ENCODE measurements around the gene MRO.
"Not testable (repeated sequence)": the region's sequence is repeated elsewhere in the genome, so short reads cannot be mapped to it uniquely, and the experiment has no call there.

The MRO gene

DNA sequence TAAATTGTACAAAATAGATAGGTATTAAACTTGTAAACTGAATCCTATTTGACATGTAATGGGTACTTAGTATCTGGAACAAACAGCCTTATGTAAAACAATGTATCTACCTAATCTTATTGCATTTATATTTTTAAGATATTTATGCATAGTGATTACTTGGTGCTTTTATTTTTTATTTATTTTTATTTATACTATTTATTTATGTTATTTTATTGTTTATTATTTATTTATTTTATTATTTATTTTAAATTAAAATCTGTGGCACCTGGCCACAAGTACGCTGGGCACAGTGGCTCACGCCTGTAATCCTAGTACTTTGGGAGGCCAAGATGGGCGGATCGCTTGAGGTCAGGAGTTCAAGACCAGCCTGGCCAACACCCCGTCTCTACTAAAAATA, 26.9 kb downstream of the MRO start:
- no peak for DNase-seq (ENCODE audit: low spot score)

DNA sequence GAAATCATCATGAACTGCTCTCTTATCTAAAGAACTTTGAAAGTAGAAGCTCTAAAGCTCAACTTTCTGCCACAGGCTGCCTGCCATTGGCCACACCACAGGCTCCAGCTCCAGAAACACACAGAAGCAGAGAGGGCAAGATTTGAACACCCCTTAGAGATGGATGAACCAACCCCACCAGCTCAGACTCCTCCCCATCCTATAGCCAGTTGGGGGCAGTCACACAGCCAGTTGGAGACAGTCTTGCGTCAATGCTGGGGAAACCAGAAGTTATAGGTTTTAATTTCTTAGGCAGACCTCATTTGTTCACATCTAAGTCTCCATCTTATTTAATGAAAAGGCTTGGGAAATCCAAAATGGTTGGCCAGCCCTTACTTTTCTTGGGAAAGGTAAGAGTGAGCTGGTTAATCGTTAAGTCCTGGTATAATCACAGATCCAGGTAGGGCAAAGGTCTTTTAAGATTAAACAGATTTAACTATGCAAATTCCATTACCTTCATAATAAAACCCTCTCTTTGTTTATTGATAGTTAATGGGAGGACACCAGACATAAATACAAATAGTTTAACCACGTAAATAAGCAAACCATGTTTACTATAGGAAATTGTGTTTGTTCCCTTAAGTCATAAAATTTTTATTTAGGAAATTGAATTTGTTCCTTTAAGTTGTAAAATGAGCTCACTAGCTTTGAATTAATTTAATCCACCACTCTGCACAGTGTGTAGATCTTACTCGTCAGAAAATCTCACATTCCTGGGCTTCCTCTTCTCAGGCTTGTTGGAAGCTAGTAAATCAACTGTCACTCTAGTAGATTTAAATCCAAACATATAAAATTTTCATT, 28.0 kb downstream of the MRO start:
- no peak for DNase-seq (ENCODE audit: low spot score)

DNA sequence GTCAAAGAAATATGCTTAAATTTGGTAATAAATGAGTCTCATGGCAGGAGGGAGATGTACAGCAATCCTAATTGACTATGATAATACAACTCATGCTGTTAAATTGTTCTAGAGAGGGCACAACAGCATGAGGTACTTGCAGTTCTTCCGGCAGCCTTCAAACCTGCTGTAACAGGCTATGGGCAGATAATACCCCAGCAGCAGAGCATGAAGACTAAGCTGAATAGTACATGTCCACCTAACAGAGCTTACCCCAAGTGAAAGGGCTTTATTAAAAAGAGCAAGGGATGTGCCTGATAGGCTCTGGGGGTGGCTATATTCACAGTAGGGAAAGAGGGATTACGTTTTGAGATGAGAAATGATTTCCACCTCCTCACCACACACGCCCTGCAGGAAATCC, 28.9 kb downstream of the MRO start:
- no peak for DNase-seq (ENCODE audit: low spot score)

DNA sequence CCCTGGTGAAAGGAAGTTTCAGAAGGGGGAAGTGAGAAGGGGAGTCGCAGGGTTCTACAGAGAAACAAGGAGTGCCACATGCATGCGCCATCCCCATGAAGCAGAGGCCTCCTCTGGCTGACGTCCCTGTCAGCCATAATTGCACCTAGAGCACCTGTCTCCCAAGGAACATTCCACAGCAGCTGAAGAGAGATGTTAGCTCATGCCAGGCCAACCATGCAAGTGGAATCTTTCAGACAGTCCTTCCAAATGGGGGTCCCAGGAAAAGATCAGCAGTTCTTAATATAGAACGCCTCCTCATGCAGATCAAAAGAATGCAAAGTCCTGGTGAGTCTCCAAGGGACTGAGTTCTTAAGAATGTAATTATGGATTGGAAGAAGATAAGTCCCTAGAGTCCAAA, 29.6 kb downstream of the MRO start:
- no peak for DNase-seq (ENCODE audit: low spot score)

DNA sequence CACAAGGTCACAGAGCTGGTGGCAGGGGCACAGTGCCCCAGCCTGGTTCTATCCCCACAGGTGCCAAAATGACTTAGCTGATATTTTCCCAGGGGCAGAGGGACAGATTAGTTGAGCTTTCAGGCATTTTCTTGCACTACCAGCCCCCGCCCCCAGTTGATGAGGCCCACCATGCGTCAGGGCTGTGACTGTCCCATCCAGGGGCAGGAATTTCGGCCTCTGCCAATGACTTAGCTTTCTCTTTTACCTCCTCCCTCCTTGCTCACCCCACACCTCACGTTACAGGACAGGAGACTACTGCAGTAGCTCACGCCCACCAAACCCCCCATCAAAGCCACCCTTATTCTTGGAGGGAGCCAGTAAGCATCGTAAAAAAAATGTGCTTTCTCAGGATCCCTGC, 31.5 kb downstream of the MRO start:
- DNase-seq (ENCODE audit: low spot score) = no peak

DNA sequence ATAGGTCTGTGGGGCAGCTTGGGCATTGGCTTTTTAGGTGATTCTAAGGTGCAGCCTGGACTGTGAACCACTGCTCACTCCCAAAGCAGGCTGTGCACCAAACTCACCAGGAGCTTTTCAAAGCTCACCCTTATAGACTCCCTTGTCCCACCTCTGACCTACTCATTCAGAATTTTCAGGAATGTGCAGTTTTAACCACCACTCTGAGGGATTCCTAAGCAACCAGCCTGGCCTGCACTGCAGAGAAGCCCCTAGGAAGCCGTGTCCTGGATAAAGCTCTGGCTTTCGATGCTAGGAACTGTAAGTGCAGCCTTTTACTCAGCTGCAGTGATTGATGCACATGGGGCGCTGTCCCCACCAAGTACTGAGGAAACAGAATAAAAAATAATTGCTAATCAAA, 33.0 kb downstream of the MRO start:
- DNase-seq (ENCODE audit: low spot score) = no peak

DNA sequence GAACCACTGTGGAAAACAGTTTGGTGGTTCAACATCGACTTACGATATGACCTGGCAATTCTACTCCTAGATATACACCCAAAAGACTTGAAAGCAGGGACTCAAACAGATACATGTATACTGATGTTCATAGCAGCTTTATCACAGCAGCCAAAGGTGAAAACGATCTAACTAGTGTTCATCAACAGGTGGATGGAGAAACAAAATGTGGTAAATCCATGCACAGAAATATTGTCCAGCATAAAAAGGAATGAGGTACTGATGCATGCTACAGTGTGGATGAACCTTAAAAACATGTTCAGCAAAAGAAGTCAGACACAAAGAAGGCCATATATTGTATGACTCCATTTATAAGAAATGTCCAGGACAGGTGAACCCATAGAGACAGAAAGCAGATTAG, 36.3 kb downstream of the MRO start:
- no peak for DNase-seq (ENCODE audit: low spot score)

DNA sequence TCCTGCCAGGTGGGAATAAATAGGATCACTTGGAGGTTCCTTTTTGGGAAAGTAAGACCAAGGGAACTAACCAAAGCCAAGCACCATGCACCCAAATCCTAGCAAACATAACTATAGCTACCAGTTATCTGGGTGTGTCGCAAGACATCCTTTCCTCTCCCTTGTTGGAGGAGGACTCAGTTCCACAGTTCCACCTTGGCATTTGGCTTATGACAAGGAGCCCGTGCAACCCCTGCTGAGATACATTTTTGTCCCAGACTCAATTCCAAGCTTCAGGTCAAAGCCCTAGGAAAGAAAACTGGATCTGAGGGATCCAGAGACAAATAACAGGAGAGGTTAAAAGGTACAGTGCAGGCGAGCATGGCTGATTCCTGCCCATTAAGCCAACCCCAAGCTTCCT, 40.8 kb downstream of the MRO start:
- not testable (repeated sequence) for DNase-seq (ENCODE audit: low spot score)

DNA sequence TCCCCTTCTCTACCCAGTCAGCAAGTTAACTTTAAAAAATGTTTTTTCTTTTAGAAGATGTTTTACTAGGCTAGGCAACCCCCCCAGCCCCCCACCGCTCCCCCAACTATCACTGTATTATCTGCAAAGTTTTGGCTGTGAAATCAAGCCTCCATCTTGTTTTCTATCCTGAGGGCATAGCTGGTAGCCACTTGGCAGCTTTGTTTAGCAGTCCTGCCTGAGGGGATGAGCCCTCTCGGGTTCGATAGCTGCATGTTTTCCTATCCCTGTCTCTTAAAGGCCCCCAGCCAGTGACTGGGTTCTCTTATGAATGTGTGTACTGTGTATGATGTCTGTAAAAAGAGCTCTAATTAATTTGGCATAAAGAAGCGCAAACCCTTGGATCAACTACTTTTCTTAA, 43.4 kb downstream of the MRO start:
- DNase-seq (ENCODE audit: low spot score) = no peak

DNA sequence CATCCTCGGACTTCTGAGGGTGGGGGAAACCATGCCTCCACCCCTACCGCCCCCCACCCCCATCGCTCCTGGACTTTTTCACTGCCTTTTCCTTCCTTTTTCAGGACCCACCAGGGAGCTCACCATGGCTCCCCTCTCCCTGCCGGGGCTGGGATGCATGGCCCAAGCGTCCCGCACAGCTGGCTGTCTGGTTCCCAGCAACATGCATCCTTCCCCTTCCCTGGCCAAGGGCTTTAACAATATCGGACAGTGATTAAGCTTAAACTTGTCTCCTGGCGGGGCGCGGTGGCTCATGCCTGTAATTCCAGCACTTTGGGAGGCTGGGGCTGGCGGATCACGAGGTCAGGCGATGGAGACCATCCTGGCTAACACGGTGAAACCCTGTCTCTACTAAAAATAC, 44.1 kb downstream of the MRO start:
- DNase-seq (ENCODE audit: low spot score) = no peak

DNA sequence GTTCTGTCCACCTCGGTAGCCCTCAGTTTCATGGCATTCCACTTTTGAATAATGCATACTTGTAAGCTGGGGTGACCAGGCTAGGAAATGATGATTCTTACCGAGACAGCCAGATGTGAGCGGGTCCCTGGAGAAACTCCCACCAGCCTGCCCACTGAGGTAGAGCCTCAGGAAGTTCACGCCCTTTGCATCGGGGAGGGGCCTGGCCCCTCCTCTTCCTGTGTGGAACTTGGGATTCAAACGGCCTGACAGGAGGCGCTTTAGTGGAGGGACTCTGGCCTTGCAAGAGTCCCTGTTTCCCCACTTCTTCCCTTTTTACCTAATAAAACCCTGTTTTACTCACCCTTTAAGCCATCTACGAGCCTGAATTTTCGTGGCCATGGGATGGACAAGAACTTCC, 44.6 kb downstream of the MRO start:
- DNase-seq (ENCODE audit: low spot score) = no peak

DNA sequence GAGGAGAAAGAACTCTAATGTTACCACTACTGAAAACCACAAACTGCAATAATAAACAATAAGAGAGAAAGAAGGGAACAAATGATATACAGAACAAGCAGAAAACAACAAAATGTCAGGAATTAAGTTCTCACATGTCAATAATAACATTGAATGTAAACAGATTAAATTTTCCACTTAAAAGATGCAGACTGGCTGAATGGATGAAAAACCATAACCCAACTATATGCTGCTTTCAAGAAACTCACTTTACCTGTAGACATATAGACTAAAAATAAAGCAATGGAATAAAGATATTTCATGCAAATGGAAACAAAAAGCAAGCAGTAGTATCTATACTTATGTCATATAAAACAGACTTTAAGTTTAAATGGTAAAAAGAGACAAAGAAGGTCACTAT, 50.4 kb downstream of the MRO start:
- no peak for DNase-seq (ENCODE audit: low spot score)

DNA sequence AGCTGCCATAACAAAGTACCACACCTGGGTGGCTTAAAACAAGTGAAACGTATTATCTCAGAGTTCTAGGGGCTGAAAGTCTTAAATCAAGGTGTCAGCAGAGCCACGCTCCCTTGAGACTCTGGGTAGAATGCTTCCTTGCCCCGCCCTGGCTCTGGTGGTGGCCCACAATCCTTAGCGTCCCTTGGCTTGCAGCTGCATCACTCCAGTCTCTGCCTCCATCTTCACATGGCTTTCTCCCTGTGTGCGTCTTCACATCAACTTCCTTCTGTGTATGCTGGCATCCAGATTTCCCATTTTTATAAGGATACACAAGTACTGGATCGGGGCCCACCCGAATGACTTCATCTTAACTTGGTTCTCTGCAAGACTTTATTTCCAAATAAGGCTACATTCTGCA, 62.5 kb downstream of the MRO start:
- no peak for DNase-seq (ENCODE audit: low spot score)

DNA sequence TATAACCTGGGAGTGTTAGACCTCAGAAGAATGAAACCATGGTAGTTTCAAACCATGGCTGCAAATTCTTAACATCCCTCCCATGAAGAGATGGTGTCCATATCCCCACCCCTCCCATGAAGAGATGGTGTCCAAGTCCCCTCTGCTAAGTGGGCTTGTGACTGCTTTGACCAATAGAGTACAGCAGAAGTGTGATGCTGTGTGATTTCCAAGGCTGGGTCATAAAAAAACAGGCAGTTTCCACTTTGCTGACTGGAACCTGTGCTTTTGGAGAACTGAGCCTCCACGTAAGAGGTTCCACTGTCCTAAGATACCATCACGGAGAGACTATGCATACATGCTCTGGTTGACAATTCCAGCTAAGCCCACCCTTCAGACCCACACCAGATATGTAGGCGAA, 65.5 kb downstream of the MRO start:
- DNase-seq (ENCODE audit: low spot score) = no peak

DNA sequence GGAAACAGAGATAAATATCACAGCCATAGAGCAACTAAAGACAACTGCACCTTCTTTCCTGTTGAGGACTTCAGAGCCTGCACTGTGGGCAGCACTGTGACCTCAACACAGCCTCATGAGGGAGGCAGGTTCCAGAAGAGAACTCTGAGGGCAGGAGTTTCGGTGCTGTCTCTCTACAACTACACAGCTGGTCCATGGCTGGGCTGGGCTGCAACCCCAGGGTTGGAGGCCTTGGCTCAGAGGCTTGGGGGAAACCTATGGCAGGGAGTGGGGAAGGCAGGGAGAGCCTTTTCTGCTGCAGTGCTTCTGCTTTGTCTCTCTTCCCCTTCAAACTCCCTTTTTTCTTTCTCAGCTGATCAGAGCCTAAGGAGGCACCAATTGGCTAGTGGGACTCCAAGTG, 66.5 kb downstream of the MRO start:
- DNase-seq (ENCODE audit: low spot score) = no peak

DNA sequence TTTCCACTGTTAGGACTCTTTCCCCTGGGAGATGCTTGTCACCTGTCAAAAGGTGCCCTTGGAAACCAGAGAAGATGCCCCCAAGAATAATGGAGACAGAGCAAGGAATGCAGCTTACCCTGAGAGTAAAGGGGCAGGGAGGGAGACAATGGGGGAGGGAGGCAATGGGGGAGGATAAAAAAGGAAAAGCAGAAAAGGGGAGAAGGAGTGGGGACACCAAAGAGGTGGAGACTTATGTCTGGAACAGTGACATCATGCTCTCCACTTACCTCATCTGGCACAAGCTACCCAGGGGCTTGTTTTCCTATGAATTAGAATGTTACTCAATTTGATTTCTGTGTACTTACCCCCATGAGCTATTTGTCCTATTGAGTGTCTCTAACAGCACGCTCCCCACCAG, 67.9 kb downstream of the MRO start:
- no peak for DNase-seq (ENCODE audit: low spot score)

DNA sequence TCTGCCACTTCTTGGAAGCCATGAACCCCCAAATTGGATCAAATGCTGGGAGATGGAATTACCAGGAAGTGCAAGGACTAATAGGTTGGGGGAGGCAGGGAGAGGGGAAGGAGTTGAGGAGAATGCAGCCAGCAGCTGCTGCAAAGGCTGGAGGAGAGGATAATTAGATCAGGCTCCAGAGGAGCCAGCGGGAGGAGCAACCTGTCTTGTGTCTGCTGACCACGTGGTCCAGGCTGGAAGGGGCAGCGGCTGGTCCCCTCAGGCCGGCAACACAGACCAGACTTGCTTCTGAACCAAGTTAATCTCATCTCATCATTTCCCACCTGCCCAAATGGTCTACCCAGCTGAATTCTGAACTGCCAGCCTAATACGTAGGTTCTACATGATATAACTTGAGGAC, 68.3 kb downstream of the MRO start:
- DNase-seq (ENCODE audit: low spot score) = peak; percentile 96

DNA sequence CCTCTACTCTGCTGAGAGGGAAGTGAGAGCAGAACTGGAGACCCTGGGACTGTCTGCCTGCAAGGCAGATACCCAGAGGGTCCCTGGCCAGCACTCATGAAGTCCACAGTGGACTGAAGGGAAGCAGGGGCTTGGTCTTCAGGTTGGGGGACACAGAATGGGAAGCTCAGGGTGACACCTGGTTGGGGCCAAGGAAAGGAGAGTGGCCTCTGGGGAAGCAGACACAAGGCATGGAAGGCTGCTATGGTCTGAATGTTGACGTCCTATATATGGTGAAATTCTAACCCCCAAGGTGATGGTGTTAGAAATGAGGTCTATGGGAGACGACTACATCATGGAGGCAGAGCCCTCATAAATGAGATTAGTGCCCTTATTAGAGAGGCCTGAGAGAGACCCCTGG, 69.3 kb downstream of the MRO start:
- DNase-seq (ENCODE audit: low spot score) = no peak

DNA sequence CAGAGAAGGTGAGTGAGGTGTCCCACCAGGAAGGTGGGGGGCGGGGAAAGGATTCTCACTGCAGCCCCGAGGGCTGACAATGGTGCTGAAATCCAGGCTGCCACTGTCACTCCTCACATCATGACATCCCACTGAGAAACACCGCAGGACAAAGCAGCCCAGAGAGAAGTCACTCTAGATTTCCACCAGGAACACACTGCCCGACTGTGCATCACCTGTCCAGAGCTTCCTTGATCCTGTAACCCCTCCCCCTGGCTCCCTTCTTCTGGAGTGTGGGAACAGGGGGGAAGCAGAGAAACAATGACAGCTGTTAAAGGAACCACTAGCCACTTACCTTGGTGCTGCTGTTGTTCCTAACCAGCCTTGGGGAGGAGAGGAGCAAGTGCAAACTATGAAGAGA, 69.9 kb downstream of the MRO start:
- DNase-seq (ENCODE audit: low spot score) = no peak

DNA sequence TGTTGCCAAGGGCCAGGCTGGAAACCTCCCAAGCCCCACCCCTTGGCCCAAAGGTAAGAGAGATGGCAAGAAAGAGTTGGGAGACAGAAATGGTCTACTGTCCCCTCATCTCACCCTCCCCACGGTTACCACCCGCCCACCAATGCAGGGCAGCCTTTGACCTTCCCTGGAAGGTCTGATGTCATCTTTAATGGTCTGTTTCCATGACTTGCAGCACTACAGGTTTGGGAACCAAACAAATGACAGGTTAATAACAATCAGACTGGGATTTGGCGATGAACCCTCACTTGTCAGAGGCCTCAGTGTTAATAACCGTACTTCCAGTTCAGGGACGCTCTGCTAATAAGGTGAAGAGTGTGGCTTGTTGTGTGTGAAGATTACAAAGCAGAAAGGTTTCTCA, 70.4 kb downstream of the MRO start:
- DNase-seq (ENCODE audit: low spot score) = no peak

DNA sequence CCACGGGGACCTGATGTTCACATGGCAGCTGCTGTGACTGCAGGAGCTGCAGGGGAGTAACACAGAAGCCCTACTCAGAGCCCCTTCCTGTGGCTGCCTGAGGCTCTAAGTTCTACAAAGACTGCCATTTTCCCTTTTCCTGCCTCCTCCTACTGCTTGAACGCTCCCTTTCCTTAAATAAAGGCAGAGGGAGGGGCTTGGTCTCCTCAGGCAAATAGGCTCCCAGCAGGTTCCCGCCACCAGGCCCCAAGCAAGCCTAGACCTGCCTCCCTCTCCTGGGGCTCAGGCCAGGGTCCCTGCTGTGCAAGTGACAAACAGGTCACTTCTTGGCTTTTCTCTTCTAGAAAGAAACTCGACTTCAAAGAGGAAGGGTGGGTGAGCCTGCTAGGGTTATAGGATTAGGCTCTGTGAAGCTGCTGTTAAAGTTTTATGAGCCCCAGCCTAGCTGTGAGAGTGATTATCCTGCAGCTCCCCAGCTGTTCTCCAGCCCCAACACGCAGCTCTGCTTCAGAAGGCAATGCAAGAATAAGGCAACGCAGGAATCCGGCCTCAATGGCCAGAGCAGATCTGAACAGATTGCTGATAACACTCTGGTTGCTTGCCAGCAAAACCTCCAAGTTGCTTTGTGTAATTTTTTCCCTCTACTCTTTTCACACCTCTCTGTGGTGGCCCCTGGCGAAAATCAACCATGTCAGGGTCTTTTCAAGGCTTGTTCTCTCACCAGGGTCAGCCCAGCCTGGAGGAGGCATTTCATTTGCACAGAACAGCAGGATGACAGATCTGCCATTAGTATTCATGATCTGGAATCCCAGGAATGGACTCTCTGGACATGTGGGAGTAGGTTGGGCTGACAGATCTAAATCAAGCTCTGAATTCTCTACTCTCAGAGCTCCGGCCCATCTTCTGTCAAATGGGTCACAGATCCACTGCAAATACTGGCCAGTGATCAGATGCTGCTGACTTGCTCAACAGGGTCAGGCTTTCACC, 71.3 kb downstream of the MRO start:
- DNase-seq (ENCODE audit: low spot score) = peak; percentile 51

DNA sequence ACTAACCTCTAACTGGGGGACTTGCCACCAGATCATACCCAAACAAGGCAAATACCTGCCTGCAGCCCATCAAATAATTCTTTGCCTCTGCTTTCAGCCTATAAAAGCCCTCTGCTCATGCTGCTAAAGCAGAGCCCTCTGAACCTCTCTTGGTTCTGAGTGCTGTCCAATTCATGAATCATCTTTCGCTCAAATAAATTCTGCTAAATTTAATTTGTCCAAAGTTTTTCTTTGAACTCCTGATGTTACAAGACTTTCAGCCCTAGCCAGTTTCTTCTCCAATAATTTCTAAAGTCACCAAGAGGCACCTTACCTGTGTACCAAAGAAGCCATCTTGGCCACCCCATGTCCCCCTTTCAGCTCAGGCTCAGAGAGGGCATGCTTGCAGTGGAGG, 72.0 kb downstream of the MRO start:
- DNase-seq (ENCODE audit: low spot score) = no peak

DNA sequence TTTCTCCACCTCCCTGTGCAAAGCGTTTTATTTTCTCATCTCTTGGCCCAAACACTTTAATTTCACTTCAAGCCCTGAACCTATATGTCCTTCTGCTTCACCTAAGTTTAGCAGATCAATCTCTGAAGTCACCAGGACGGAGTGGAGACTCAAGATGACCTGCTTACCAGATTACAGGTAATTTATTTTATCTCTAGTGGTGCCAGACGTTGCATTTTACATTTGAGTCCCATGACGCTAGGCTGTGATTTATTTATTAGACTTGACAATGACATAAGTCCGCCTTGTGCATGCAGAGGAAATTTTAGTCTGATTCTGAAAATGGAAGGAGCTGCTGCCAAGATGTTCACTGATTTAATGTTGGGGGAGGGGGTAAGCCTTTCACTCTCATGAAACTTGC, 73.9 kb downstream of the MRO start:
- peak; percentile 55 for DNase-seq (ENCODE audit: low spot score)

Data from SK-N-DZ (cell line).